GM12878 (cell line): ENCODE measurements around the gene TCOF1. TPM values are rescaled to one million over a fixed set of nuclear protein-coding genes. Genes with fewer than 3 reads are reported as not detected.

Experiments
- ATAC-seq: fragments of 200-7000 bp; cut with Tn5 transposase; 3 replicates; pipeline ENCODE4 v1.9.1; 2020; ENCODE audit warnings: mild to moderate bottlenecking, moderate library complexity
- BruUV-seq: library from RNA; stranded (reverse); fragments of 400-500 nt; replicated peaks from 2 replicates; lab custom pipeline; 2021; lab: Mats Ljungman, UMichigan
- CTCF ChIA-PET: fragments of 300-600 bp; sonication (Branson Sonifier 250); formaldehyde crosslinking; extraction: SDS; loops from one replicate; lab custom pipeline; 2021; ENCODE audit warnings: inconsistent platforms; lab: Yijun Ruan, JAX
- POLR2A ChIA-PET: fragments of 350-600 bp; formaldehyde crosslinking; extraction: SDS; loops from one replicate; lab custom pipeline; 2021; ENCODE audit warnings: inconsistent platforms; lab: Charles Lee
- RAD21 ChIA-PET: fragments of 300-600 bp; sonication (Branson Sonifier 250); formaldehyde crosslinking; loops from one replicate; lab custom pipeline; 2023; ENCODE audit warnings: antibody characterized with exemption; ENCODE audit not compliant: unreplicated experiment; lab: Charles Lee
- SMC1A ChIA-PET: fragments of 300-600 bp; sonication (Branson Sonifier 250); formaldehyde crosslinking; loops from one replicate; lab custom pipeline; 2023; ENCODE audit not compliant: unreplicated experiment, uncharacterized antibody; lab: Charles Lee
- DNase-seq: peaks from one replicate; pipeline ENCODE4 v3.0.0-alpha.2; 2011; ENCODE audit warnings: low read depth, low spot score
- FAIRE-seq: peaks from 3 replicates; lab custom pipeline; 2011; peaks lifted over from hg19 to GRCh38; lab: Jason Lieb, UNC
- H2AFZ ChIP-seq: 2 replicates; pipeline ENCODE4 v1.6.0; 2011; ENCODE audit warnings: low read depth, low read length, control low read depth; ENCODE audit not compliant: control insufficient read depth
- H3K27ac ChIP-seq: 2 replicates; pipeline ENCODE4 v1.5.1; 2011; ENCODE audit warnings: control low read depth; ENCODE audit not compliant: control insufficient read depth, insufficient read depth
- H3K27me3 ChIP-seq, 2 experiments: replicated peaks in 1 of 2; 2 replicates each; pipeline versions ENCODE4 v1.6.0 to v1.6.1; 2011; ENCODE audit warnings: low read length in 1 of 2; ENCODE audit not compliant: control insufficient read depth in 2 of 2, insufficient read depth in 2 of 2
- H3K36me3 ChIP-seq, 2 experiments: 2 replicates each; pipeline ENCODE4 v1.5.1; 2011; ENCODE audit warnings: low read length in 1 of 2; ENCODE audit not compliant: control insufficient read depth in 2 of 2, insufficient read depth in 2 of 2
- H3K4me1 ChIP-seq: 2 replicates; pipeline ENCODE4 v1.6.1; 2011; ENCODE audit warnings: mild to moderate bottlenecking, low read length, moderate library complexity, mixed read lengths; ENCODE audit not compliant: control insufficient read depth, insufficient read depth
- H3K4me2 ChIP-seq: 2 replicates; pipeline ENCODE4 v1.6.0; 2011; ENCODE audit warnings: control low read depth; ENCODE audit not compliant: control insufficient read depth, insufficient read depth
- H3K4me3 ChIP-seq: fragments of 200-600 bp; sonication (generic); 2 replicates; pipeline ENCODE4 v1.5.1; 2016
- H3K79me2 ChIP-seq: 2 replicates; pipeline ENCODE4 v1.6.0; 2011; ENCODE audit warnings: low read length; ENCODE audit not compliant: control insufficient read depth, insufficient read depth
- H3K9ac ChIP-seq: 2 replicates; pipeline ENCODE4 v1.8.0; 2011; ENCODE audit warnings: low read length, control low read depth, mixed read lengths; ENCODE audit not compliant: control insufficient read depth, insufficient read depth
- H3K9me3 ChIP-seq: replicated peaks from 3 replicates; pipeline ENCODE4 v1.5.1; 2011; ENCODE audit warnings: mild to moderate bottlenecking, low read length; ENCODE audit not compliant: control insufficient read depth, insufficient read depth
- H4K20me1 ChIP-seq: 2 replicates; pipeline ENCODE4 v1.6.0; 2011; ENCODE audit not compliant: control insufficient read depth, insufficient read depth
- BACH1 ChIP-seq: fragments of 450-650 bp; IDR thresholded peaks from 2 replicates; pipeline ENCODE4 v1.6.1; 2017; ENCODE audit warnings: mild to moderate bottlenecking, borderline replicate concordance
- MTA3 ChIP-seq: IDR thresholded peaks from 2 replicates; pipeline ENCODE4 v1.6.1; 2012; ENCODE audit warnings: low read length, inconsistent platforms, borderline replicate concordance
- MXI1 ChIP-seq: fragments of 150-350 bp; IDR thresholded peaks from 2 replicates; pipeline ENCODE4 v1.6.1; 2011; ENCODE audit warnings: low read depth, mild to moderate bottlenecking, inconsistent platforms, low read length, improper control_type of control experiment
- PAX8 ChIP-seq: fragments of 450-650 bp; IDR thresholded peaks from 2 replicates; pipeline ENCODE4 v1.6.1; 2017; ENCODE audit warnings: mild to moderate bottlenecking, moderate library complexity
- SRF ChIP-seq, 2 experiments: IDR thresholded peaks; 2 replicates each; pipeline ENCODE4 v1.6.1; 2011; ENCODE audit warnings: low read depth in 2 of 2, low read length in 2 of 2, mild to moderate bottlenecking in 1 of 2, moderate library complexity in 1 of 2
- WGBS: methylation state at CpG from one replicate; pipeline ENCODE4 v1.1.6; 2016; ENCODE audit warnings: low lambda C conversion rate; ENCODE audit not compliant: insufficient replicate concordance, insufficient coverage; ENCODE audit errors: missing lambda C conversion rate; 5-methylcytosine and 5-hydroxymethylcytosine counted together
- in situ Hi-C: fragments of 300-500 bp; cut with MboI; formaldehyde crosslinking; loops from 9 replicates; pipeline ENCODE4 v1.14.3; 2018; ENCODE audit warnings: mixed read lengths
- intact Hi-C: fragments of 100-400 bp; cut with micrococcal nuclease; formaldehyde crosslinking; loops from one replicate; pipeline ENCODE4 v1.14.2; 2022; ENCODE audit not compliant: unreplicated experiment
- polyA plus RNA-seq, 11 experiments: library from polyadenylated mRNA; depleted of rRNA in 4 of 11; unstranded in 6 of 11; stranded (reverse) in 5 of 11; fragments of >200 nt; fragmentation: Nextera tagmentation in 4 of 11; fragmentation: Illumina TruSeq in 1 of 11; extraction: Ambion mirVana in 4 of 11; extraction: Trizol in 1 of 11; gene quantifications; 1 replicate in 1 of 11; 2 replicates in 10 of 11; pipeline versions ENCODE4 v1.2.1 to v1.2.3, GENCODE V29; 2011 to 2016; ENCODE audit warnings: inconsistent platforms in 2 of 11, missing spikeins in 2 of 11, low read depth in 1 of 11
- total RNA-seq, 4 experiments: library from RNA; depleted of rRNA in 3 of 4; stranded (reverse); fragments of >200 nt in 3 of 4; fragmentation: Illumina TruSeq in 1 of 4; extraction: Trizol in 1 of 4; gene quantifications; 2 replicates each; pipeline versions ENCODE4 v1.2.1 to v1.2.3, GENCODE V29; 2013 to 2021
- TF ChIP-seq, protein P1 (sequence below): IDR thresholded peaks from 2 replicates; pipeline ENCODE4 v1.6.1; 2011; ENCODE audit warnings: borderline replicate concordance, low read depth, mild to moderate bottlenecking, moderate library complexity, mixed read lengths, low read length; ENCODE audit not compliant: insufficient read depth; ENCODE audit errors: extremely low read length

TCOF1 gene
- total and polyA plus RNA-seq, 10 of the 15 experiments (the other 5 are each of a cell fraction or from before 2014, with no cell fraction given): 8.7 to 83.9 (median 38.9) TPM

DNA sequence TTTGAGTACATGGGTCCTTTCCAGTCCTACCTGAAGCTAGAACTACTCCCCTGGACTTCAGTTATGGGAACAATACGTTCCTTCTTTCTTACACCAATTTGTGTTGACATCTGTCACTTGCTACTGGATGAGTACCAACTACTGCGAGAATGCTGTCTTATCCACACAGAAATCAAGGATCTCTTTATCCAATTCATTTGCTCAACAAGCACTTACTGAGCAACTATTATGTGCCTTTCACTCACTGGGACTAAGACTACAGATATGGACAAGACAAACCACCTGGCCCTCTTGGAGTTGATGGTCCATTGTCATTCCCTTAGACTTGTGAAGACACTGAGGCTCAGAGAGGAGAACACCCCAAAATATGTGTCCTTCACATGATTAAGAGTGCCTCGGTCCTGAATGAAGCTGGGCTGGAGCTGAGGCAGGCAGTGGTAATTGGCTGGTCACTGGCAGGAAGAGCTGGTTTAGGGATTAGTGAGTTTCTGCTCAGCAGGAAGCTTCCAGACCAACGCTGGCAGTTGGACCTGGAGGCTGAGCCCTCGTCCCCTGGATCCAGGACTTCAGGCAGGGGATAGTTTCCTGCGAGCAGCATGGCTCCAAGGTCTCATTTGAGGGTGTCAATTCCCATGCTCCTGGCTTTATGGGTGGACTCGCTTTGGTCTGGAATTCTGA is 46.3 kb upstream of the TCOF1 start:
- in situ Hi-C loops (no loop called here), intact Hi-C loops (no loop called here)
- TF ChIP-seq BACH1: no peak
- TF ChIP-seq SRF (IDR thresholded peaks at IDR 0.05; ENCODE audit: low read depth in 2 of 2, low read length in 2 of 2): no peak
- TF ChIP-seq PAX8: no peak
- no peak for TF ChIP-seq MTA3
- TF ChIP-seq, protein P1, sequence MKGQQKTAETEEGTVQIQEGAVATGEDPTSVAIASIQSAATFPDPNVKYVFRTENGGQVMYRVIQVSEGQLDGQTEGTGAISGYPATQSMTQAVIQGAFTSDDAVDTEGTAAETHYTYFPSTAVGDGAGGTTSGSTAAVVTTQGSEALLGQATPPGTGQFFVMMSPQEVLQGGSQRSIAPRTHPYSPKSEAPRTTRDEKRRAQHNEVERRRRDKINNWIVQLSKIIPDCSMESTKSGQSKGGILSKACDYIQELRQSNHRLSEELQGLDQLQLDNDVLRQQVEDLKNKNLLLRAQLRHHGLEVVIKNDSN: no peak
- TF ChIP-seq MXI1: no peak
- TF ChIP-seq, all 136 proteins: peak for 0
- Histone ChIP-seq H3K9me3 (no peaks in the 10 kb centered on the region), H3K4me1 (no peaks in the 10 kb centered on the region), H4K20me1 (no peaks in the 10 kb centered on the region), H3K27ac (no peak overlapping the region), H3K9ac (no peak overlapping the region), H3K36me3 (no peaks in the 10 kb centered on the region), H3K4me3 (no peak overlapping the region), H3K27me3 (peaks cover 0 to 4% of the 10 kb centered on the region in 2 experiments; a peak in 3 of 4 replicates), H3K79me2 (no peaks in the 10 kb centered on the region), H3K4me2 (no peak overlapping the region), H2AFZ (no peak overlapping the region)
- ChIA-PET RAD21 (no interaction called here), SMC1A (interaction anchor here (1.0 to 1.5 kb wide), 2 partner anchors 11 to 63 kb away, joined by 3 read pairs; no protein-coding TSS in a partner anchor), CTCF (no interaction called here), POLR2A (no interaction called here)
- WGBS: 6% methylated on average over 7 of the region's 7 CpGs
- ATAC-seq (no peak), FAIRE-seq (no peak), DNase-seq (no peak)
- no TSS peak for BruUV-seq
